Measurements from ENCODE around the gene PRELP.

GRCh38 chr1:203520315-203520714 is 44.7 kb downstream of the PRELP start:
- TF ChIP-seq SIN3A (IDR thresholded peaks at IDR 0.05; ENCODE audit: borderline replicate concordance, insufficient read depth, low read length) (no peak), POLR2AphosphoS5 (IDR thresholded peaks at IDR 0.05; ENCODE audit: low read depth, low read length) (no peak), REST (IDR thresholded peaks at IDR 0.05; ENCODE audit: insufficient read depth in 1 of 2, low read depth in 2 of 2, low read length in 2 of 2) (no peak), TAF1 (IDR thresholded peaks at IDR 0.05; ENCODE audit: borderline replicate concordance, insufficient read depth, low read length) (no peak)
